ENCODE results near the gene LGR6. TPM values are rescaled to one million over a fixed set of nuclear protein-coding genes. Genes with fewer than 3 reads are reported as not detected.

Gene LGR6
- total and polyA plus RNA-seq, 10 of the 15 experiments (the other 5 are each of a cell fraction or from before 2014, with no cell fraction given): not detected

DNA sequence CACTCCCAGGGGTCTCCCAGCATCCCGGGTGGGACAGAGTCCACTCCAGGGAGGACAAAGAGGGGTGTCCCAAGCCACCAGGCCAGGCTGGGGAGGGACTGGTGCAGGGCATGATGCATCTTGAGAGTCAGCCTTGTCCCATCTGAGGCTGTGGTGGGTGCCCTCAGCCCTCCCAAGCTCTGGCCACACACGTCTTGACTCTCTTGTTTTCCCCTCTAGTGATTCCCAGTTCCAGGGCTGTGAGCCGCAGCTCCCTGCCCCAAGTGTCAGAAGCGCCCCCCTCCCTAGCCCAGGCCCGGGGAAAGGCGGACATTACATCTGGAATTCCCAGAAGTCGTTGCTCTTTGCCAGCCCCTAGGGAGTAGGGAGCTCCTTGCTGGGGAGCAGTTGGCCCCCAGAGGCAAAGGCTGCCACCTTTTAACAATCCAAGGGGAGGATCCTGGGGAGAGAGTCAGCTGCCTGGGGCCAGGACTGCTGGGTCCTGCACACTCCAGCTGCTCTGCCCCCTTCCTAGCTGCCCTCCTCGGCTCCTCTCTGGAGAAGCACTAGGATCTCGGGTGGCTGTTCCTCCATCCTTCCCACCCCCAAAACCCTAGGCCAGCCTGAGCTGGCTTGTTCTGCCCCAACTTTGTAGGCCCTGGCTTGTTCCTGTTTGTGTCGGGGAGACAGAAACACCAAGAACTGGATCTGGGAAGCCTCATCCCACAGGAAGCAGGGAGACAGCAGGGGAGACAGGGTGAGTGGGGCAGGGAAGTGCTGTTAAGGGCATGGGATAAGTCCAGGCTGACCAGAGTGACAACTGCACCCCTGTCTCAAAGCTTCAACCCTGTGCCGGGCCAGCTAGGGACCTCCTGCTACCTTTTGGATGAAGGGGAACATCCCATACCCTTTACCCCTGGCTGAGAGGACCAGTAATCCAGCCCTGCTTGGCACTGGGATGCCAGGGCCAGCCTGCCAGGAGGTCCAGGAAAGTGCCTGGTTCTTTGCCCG is 30.0 kb upstream of the LGR6 start:
- in situ Hi-C loops (cut with MboI): no loop called here
- H3K4me3 ChIP-seq: no peak overlapping the region

More for the DNA sequence above, 30.0 kb upstream of the LGR6 start:
- intact Hi-C loops (cut with micrococcal nuclease; ENCODE audit: unreplicated experiment): no loop called here
- Histone ChIP-seq H4K20me1 (ENCODE audit: control insufficient read depth, insufficient read depth) (no peaks in the 10 kb centered on the region), H3K27me3 (replicated peaks in 1 of 2; ENCODE audit: control insufficient read depth in 2 of 2, insufficient read depth in 2 of 2, low read length in 1 of 2) (no peaks in the 10 kb centered on the region), H3K4me2 (ENCODE audit: control insufficient read depth, insufficient read depth) (peak overlapping the region; percentile 100), H3K9ac (ENCODE audit: control insufficient read depth, insufficient read depth, low read length) (no peak overlapping the region), H3K4me1 (ENCODE audit: control insufficient read depth, insufficient read depth, low read length) (peaks cover 63% of the 10 kb centered on the region), H3K9me3 (replicated peaks; ENCODE audit: control insufficient read depth, insufficient read depth, low read length) (no peaks in the 10 kb centered on the region), H2AFZ (ENCODE audit: control insufficient read depth, low read depth, low read length) (no peak overlapping the region), H3K36me3 (ENCODE audit: control insufficient read depth in 2 of 2, insufficient read depth in 2 of 2, low read length in 1 of 2) (no peaks in the 10 kb centered on the region), H3K27ac (ENCODE audit: control insufficient read depth, insufficient read depth) (peak overlapping the region; percentile 97; the same call in 1 of the 2 replicates), H3K79me2 (ENCODE audit: control insufficient read depth, insufficient read depth, low read length) (peaks cover 29% of the 10 kb centered on the region)
- BruUV-seq (replicated peaks): no TSS peak
- ATAC-seq (no peak), DNase-seq (ENCODE audit: low read depth, low spot score) (no peak), FAIRE-seq (no peak)
- ChIA-PET POLR2A (interaction anchor here (0.5 to 1.6 kb wide), 2 partner anchors 9 to 16 kb away, joined by 3 to 5 read pairs; no protein-coding TSS in a partner anchor), RAD21 (ENCODE audit: unreplicated experiment) (interaction anchor here (0.6 to 2.4 kb wide), 5 partner anchors 8 to 843 kb away, joined by 3 to 12 read pairs (median 5); no protein-coding TSS in a partner anchor), CTCF (interaction anchor here (0.7 to 9.2 kb wide), 9 partner anchors 8 to 682 kb away, joined by 3 to 171 read pairs (median 9); no protein-coding TSS in a partner anchor), SMC1A (ENCODE audit: uncharacterized antibody, unreplicated experiment) (interaction anchor here (1.2 to 2.0 kb wide), 4 partner anchors 9 to 179 kb away, joined by 3 to 5 read pairs (median 4); partner anchors contain the start of gene UBE2T)
- WGBS (ENCODE audit: insufficient coverage, insufficient replicate concordance, low lambda C conversion rate, missing lambda C conversion rate): 81% methylated on average over 12 of the region's 12 CpGs
- TF ChIP-seq NFYA (IDR thresholded peaks at IDR 0.05; ENCODE audit: borderline replicate concordance, low read depth, low read length): no peak
- no peak for TF ChIP-seq NFYB (IDR thresholded peaks at IDR 0.05; ENCODE audit: insufficient read depth, low read depth, low read length)
- no peak for TF ChIP-seq ETV6 (conservative IDR thresholded peaks at IDR 0.05 in 1 of 2, IDR thresholded peaks at IDR 0.05 in 1 of 2; ENCODE audit: borderline replicate concordance in 1 of 2, low read depth in 1 of 2)
